ENCODE measurements around the gene PRKRIP1. TPM values are rescaled to one million over a fixed set of nuclear protein-coding genes. Genes with fewer than 3 reads are reported as not detected.
"Not testable (repeated sequence)": the region's sequence is repeated elsewhere in the genome, so short reads cannot be mapped to it uniquely, and the experiment has no call there.

The PRKRIP1 gene
- total RNA-seq, 1 experiment from 2014 or later: 20.9 TPM

DNA sequence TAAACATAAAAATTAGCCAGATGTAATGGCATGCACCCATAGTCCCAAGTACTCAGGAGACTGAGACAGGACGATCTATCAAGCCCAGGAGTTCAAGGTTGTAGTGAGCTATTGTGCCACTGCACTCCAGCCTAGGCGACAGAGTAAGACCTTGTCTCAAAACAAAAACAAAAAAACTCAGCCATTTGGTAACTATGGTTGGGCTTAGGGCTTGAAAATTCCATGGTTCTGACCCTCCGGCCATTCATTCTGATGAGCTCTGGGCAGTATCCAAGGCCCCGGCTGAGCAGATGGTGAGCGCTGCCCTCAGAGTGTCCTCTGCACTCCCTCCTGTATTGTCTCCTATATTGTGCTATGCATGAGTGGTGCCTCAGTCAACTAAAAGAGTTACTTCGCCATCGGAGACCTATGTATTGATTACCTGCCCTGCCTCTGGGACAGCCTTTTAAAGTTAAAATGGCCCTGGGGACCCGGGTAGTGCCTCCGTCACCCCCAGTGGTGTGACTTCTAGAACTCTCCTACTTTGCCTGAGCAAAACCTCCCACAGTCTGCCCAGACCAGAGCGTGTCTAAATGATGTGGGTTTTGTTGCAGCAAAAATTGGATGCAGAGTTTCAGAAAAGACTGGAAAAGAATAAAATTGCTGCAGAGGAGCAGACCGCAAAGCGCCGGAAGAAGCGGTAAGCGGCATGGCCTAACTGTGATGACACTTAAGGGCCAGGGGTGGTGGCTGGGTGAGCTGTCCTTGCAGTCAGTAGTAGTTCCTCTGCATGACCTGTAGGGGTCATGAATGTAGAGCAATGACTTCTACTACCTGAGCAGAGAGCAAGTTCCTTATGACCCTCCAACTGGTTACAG lies 8.1 kb downstream of the PRKRIP1 start:
- DNase-seq (ENCODE audit: low spot score): peak; percentile 71

DNA sequence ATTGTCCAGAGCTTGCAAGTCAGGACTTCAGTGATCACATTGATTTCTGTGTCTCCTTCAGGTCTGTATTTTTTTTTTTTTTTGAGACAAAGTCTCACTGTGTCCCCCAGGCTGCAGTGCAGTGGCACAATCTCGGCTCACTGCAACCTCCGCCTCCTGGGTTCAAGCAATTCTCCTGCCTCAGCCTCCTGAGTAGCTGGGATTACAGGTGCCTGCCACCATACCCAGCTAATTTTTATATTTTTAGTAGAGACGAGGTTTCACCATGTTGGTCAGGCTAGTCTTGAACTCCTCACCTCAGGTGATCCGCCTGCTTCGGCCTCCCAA lies 8.7 kb downstream of the PRKRIP1 start:
- not testable (repeated sequence) for DNase-seq (ENCODE audit: low spot score)

DNA sequence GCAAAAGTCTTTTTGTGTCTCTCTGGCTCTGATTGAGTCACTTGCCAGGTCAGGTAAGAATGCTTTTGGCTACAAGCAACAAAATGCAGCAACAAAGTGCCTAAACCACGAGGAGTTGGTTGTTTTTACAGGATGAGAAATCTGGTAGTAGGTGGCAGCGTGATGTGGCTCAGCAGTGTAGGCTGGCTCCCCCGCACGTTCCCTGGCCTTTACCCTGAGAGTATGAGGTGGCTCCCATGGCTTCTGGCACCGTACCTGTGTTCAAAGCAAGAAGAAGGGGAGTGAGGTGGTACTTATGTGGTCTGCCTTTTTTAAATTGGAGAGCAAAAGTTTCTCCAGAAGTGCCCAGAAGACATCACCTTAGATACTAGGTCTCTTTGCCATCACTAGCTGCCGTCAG lies 11.7 kb downstream of the PRKRIP1 start:
- no peak for DNase-seq (ENCODE audit: low spot score)

DNA sequence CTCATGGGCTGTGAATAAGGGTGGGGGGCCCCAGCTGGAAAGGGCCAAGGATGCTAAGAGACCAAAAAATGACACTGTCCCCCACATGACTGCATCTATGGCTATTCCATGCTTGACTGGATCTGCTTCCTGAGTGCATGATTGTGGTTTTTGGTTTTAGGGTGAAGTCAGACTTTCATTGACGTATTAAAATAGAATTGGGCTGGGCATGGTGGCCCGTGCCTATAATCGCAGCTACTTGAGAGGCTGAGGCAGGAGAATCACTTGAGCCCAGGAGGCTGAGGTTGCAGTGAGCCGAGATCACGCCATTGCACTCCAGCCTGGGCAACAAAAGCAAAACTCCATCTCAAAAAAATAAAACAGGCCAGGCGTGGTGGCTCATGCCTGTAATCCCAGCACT lies 12.4 kb downstream of the PRKRIP1 start:
- DNase-seq (ENCODE audit: low spot score): not testable (repeated sequence)

DNA sequence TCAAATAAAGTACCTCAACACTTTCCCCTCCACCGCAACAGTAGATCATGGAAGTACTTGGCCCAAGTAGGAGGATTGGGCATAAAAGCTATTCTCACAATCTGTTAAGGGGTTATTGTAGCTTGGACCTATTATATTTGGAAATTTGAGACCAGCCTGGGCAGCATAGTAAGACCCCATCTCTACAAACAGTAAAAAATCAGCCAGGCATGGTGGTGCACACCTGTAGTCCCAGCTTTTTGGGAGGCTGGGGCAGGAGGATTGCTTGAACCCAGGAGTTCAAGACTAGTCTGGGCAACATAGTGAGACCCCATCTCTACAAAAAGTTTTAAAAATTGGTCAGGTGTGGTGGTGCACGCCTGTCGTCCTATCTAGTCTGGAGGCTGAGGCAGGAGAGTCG lies 13.2 kb downstream of the PRKRIP1 start:
- DNase-seq (ENCODE audit: low spot score): no peak

DNA sequence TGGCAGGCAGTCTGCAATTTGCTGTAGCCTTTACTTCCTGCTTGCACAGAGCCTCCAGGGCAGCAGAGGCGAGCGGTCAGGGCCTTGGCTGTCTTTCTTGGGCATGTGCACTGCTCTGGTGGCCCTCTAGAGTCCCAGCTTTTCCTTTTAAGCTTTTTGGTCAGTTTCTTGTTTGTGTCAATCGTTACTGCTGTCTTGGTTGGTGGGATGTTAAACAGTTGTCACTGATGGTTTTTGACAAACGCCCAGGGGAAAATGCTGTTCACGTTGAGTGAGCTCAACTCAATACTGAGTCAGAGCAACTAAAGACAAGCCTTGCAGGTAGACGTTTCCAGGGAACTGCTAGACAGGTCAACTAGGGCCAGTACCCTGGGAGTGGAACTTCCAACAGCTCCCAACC lies 14.0 kb downstream of the PRKRIP1 start:
- no peak for DNase-seq (ENCODE audit: low spot score)

DNA sequence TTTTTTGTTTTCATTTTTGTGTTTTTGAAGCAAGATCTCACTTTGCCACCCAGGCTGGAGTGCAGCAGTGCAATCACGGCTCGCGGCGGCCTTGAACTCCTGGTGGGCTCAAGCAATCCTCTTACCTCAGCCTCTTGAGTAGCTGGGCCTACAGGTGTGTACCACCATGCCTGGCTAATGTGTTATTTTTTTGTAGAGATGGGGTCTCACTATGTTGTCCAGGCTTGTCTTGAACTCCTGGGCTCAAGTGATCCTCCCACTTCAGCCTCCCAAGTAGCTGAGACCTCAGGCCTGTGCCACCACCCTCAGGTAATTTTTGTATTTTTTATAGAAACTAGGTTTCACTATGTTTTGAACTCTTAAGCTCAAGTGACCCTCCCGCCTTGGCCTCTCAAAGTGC lies 14.8 kb downstream of the PRKRIP1 start:
- no peak for DNase-seq (ENCODE audit: low spot score)

DNA sequence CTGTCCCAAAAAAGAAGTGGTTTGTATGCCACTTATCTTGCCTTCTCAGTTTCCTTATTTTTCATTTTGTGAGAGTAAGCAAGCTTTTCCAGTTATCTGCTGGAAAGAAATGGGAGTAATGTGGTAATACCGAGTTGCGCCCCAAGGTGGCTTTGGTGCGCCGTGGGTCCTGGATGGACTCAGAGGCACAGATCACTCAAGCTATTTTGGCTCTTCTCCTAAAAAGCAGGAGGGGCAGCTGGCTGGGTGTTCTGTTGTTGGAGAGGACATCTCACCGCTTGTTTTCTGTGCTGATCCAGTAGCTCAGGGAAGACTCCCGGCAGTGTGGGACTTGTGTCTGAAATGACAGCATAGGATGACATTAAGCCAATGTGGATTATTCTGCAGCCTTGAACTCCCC lies 16.4 kb downstream of the PRKRIP1 start:
- no peak for DNase-seq (ENCODE audit: low spot score)

DNA sequence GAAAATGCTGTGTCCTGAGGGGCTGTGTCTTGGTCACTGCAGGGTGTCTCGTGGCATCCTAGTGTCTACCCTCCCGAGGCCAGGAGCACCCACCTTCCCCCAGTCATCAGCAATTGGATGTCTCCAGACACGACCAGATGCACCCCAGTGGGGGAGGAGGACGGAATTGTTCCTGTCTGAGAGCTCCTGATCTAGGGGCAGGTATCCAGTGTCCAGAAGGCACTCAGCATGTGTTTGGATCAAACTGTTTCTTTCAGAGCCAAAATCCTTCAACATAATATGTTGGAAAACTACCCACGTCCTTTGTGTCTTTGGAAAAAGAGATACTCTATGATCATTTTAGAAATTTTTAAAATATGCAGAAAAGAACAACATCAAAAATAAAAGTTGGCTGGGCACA lies 16.9 kb downstream of the PRKRIP1 start:
- no peak for DNase-seq (ENCODE audit: low spot score)

DNA sequence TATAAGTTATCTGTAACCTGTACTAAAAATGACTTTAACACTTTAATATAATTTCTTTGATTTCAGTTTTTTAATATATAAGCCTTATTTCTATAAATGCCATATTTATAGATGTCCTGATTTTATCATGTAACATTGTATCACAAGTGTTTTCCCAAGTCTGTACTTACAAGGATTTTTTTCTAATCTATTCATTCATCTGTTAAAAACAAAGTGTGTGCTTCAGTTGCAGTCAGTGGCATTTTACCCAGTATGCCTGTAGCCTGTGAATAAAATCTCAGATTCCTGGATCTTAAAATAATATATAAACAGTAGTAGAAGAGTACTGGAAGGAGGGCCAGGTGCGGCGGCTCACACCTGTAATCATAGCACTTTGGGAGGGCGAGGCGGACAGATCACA lies 17.4 kb downstream of the PRKRIP1 start:
- DNase-seq (ENCODE audit: low spot score): no peak

DNA sequence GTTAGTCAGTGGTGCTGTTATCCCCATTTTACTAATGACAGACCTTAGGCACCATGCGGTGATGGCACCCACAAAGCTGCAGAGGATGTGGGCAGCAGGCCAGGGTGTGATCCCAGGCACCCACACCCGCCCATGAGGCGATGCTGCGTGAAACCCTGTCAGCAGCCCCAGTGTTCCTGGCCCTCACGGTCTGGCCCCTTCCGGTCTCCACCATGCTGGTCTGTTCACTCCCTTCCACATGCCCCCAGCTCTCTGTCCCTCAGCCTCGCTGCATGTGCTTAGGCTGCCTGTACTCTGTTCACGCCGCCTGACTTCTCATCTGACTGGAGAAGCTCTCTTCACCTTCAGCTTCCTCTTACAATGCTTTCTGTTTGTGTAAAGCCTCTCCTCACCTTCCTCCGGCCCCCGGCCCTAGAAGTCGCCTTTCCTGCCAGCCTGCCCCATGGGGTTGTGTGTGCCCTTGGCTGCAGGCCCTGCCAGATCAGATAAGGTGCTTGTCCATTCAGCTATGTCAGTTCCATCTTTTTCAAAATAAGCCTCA lies 19.6 kb downstream of the PRKRIP1 start:
- DNase-seq (ENCODE audit: low spot score): no peak

DNA sequence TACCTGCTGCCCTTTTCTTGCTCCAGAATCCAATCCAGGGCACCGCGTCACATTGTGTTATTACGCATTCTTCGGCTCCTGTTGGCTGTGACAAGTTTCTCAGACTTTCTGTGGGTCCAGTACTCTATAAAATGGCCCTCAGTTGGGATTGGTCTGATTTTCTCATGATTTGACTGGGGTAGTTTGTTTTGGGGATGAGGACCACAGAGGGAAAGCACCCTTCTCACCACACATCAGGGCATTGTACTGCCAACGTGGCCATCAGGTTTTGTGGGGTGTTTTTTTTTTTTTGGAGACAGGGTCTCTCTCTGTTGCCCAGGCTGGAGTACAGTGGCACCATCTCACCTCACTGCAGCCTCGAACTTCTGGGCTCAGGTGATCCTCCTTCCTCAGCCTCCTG lies 20.2 kb downstream of the PRKRIP1 start:
- DNase-seq (ENCODE audit: low spot score): no peak

DNA sequence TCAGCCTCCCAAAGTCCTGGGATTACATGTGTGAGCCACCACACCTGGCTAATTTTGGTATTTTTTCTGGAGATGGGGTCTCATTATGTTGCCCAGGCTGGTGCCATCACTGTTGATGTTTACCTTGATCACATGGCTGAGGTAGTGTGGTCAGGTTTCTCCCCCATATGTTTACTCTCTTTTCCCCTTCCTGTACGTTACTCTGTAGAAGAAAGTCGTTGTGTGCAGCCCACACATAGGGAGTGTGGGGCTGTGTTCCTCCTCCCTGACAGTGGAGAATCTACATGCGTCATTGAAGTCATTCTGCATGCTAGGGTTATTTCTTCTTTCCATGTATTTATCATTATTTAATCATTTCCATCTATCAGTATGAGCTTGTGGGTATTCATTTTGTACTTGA lies 20.9 kb downstream of the PRKRIP1 start:
- DNase-seq (ENCODE audit: low spot score): no peak

DNA sequence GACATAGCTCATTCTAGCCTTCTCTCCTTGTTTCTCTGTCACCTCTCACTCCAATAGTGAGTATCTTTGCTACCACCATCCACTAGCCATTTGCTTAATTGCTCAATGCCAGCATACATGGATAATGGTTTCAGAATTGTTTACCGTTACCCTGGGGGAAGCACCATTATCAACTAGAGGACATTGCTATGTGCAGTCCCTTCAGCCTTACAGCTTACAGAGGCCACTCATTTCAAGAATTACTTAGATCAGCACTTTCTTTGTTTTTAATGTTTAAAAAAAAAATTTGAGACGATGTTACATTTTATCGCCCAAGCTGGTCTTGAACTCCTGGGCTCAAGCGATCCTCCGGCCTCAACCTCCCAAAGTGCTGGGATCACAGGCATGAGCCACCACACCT lies 22.4 kb downstream of the PRKRIP1 start:
- no peak for DNase-seq (ENCODE audit: low spot score)

DNA sequence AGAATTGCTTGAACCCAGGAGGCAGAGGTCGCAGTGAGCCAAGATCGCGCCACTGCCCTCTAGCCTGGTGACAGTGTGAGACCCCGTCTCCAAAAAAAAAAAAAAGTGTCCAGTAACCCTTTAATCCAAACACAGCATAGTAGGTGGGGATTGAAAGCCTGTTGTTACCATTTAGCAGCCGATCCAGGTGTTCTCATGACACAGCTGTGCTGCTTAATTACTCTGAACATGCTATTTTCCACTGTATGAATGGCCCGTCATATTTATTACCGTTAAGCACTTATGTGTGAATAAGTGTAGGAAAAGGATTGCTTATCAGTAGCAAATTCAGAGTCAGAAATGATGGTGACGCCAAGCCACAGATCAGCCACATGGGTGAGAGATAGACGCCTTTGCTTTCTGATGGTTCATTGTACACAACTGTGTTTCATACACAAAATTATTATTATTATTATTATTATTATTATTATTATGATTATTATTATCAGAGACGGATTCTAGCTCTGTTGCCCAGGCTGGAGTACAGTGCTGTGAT lies 25.6 kb downstream of the PRKRIP1 start:
- DNase-seq (ENCODE audit: low spot score): no peak

DNA sequence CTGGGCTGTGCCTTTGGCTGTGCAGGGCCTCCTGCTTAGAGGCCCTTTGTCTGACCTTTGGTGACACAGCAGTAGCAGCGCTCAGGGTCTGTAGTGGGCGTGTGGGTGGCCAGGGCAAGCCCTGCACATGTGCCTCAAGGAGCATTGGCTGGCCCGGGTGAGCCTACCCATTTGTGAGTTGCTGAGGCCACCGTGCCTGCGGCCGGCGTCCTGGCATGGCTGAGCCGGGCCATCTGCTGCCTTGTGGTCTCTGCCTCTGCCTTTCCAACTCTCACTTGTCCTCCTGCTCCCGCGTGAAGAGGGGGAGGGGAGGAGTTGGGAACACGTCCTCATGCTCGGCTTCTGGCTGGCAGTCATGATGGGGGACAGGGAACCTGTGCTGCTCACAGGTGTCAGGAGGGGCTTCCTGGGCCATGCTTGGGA lies 28.0 kb downstream of the PRKRIP1 start:
- DNase-seq (ENCODE audit: low spot score): no peak

DNA sequence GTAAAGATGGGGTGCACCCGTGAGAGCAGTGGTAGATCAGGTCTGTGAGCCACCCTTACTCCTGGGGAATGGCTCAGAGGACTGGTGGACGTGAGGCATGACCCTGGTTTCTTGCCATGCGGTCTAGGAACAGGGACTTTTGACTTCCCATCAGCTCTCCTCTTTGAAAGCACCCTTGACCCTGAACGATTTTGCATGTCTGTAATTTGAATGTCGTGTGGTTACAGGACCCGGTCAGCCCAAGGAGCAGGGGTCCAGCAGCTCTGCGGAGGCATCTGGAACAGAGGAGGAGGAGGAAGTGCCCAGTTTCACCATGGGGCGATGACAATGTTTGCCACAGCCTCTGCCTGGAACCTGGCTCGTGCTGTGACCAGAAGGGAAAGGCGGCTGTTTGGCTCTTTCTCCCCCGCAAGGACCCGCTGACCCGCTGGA lies 28.6 kb downstream of the PRKRIP1 start:
- no peak for DNase-seq (ENCODE audit: low spot score)

DNA sequence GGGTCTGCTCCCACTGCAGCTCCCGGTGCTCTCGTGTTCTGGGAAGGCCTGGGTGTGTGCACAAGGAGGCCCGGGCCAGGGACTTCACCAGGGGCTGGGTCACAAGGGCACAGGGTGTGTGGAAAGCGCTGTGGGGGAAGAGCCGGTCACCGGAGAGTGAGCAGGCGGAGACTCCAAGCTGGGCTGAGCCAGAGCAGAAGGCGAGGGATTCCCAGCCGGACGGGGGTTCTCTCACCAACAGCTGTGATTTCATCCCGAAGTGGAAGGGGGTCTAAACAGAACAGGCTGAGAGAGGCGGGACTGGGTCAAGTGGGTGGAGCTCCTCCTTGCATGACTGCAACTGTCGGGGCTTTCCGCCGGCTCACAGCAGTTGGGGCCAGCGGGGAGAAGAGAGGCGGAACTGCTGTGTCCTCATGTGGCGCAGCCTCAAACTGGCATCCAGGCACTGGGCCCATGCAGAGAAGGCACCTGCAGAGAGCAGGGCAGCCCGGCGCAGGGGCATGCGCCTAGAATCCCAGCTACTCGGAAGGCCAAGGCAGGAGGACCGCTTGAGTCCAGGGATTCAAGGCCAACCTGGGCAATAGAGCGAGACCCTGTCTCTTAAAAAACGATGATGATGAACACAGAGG lies 29.6 kb downstream of the PRKRIP1 start:
- DNase-seq (ENCODE audit: low spot score): no peak

DNA sequence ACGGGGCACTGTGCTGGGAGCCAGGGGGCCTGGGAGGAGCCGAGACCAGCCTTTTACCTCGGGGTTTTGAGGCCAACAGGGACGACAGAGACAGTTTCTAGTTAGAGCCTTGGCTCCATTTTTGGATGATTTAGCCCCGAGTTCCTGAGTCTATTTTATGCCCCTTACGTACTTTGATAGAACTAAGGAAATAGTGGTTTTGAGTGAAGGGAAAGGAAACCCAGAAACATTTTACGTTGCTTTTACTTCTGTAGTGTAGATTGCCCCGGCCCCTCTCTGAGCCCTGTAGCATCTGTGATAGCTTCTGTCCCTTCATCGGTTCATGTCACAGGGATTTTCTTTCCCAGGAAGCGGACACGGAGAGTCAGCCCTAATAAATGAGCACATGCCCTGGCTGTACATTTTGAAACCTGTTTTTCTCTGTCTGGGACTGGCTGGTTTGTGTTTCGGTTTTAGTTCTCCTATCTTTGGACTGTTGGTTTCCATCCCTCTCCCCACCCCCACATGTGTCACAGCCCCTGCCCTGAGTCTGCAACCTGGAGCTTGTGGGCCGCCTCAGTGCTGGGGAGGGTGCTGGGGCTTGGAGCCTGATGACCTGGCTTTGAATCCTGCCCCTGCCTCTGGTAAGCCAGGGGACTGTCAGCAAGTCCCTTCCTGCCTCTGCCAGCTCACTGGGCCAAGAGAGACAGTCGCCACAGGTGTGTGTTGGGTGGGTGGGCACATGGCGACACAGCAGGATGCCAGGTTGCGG lies 30.3 kb downstream of the PRKRIP1 start:
- no peak for DNase-seq (ENCODE audit: low spot score)

DNA sequence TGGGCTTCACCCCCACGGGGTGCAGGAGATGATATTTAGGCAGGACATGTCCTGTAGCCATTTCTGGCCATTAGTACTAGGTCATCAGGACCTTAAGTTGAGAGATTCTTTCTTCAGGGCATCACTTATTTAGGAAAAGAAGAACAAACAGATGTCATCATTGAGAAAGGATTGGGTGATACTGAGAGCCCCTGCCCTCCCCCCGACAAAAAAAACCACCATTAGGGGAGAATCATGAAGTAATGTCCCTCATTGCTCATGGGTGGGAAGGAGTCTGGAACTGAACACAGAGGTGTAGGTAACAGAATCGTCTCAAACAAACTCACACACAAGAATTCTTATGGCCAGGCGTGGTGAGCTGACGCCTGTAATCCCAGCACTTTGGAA lies 30.8 kb downstream of the PRKRIP1 start:
- no peak for DNase-seq (ENCODE audit: low spot score)

DNA sequence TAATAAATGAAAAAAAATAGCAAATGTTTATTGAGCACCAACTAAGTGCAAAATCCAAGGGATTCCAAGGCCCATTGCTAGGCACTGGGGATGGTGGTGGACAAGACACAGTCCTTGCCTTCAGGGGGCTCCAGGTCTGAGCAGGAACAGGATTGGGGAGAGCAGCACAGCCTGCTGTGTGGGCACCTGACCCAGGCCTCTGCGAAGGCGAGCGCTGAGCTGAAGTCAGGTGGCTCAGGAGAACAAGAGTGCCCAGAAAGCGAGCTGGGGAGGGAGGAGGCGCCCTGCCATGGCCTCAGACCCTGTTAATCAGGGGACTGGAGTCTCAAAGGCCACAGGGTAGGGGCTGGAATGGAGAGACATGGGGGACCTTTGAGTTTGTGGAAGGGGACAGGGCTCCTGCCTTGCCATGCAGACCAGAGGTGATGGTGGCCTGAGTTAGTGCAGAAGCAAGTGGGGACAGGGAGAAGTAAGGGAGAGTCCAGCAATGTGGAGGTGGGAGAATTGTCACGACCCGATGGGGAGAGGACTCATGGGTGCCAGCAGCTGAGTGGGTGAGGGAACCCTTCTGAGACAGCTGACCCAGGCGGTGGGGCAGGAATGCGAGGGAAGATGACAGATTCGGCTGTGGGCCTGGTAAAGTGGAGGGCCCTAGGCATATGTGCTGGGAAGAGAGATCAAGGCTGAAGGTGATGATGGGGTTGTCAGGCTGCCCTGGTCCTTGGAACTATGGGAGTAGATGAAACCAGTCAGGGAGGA lies 33.2 kb downstream of the PRKRIP1 start:
- no peak for DNase-seq (ENCODE audit: low spot score)

Data from H4 (cell line).